MM.1S (cell line): Measurements from ENCODE around the gene OR13J1.

Source experiments
- DNase-seq: peaks from one replicate; pipeline ENCODE4 v3.0.0-alpha.2; 2015
- H2AFZ ChIP-seq: fragments of 300-600 bp; sonication (generic); 2 replicates; pipeline ENCODE4 v1.6.0; 2016; ENCODE audit warnings: antibody characterized with exemption, low read length
- H3F3A ChIP-seq: fragments of 300-600 bp; sonication (generic); 2 replicates; pipeline ENCODE4 v1.6.1; 2016; ENCODE audit warnings: mild to moderate bottlenecking, antibody characterized with exemption, low read length, moderate library complexity, mixed read lengths; ENCODE audit not compliant: insufficient read depth
- H3K27ac ChIP-seq: fragments of 300-600 bp; sonication (generic); 2 replicates; pipeline ENCODE4 v1.5.1; 2016; ENCODE audit warnings: mild to moderate bottlenecking, low read length
- H3K27me3 ChIP-seq: fragments of 300-600 bp; sonication (generic); replicated peaks from 2 replicates; pipeline ENCODE4 v1.6.0; 2016; ENCODE audit warnings: low read length; ENCODE audit not compliant: insufficient read depth
- H3K36me3 ChIP-seq: fragments of 300-600 bp; sonication (generic); replicated peaks from 2 replicates; pipeline ENCODE4 v1.6.1; 2016; ENCODE audit warnings: mild to moderate bottlenecking, low read length, mixed read lengths; ENCODE audit not compliant: insufficient read depth
- H3K4me1 ChIP-seq: fragments of 300-600 bp; sonication (generic); 2 replicates; pipeline ENCODE4 v1.6.1; 2016; ENCODE audit warnings: low read length, mixed read lengths
- H3K4me2 ChIP-seq: fragments of 300-600 bp; sonication (generic); 2 replicates; pipeline ENCODE4 v1.6.0; 2016; ENCODE audit warnings: low read depth, low read length
- H3K4me3 ChIP-seq: fragments of 300-600 bp; sonication (generic); 2 replicates; pipeline ENCODE4 v1.5.1; 2016; ENCODE audit warnings: low read length, mixed read lengths
- H3K79me2 ChIP-seq: fragments of 300-600 bp; sonication (generic); 2 replicates; pipeline ENCODE4 v1.6.1; 2016; ENCODE audit warnings: mixed run types, low read length, mixed read lengths
- H3K9ac ChIP-seq: fragments of 300-600 bp; sonication (generic); 2 replicates; pipeline ENCODE4 v1.6.1; 2016; ENCODE audit warnings: low read length, mixed read lengths
- H3K9me2 ChIP-seq: fragments of 300-600 bp; sonication (generic); replicated peaks from 2 replicates; pipeline ENCODE4 v1.6.1; 2016; ENCODE audit warnings: mild to moderate bottlenecking, low read length, mixed read lengths; ENCODE audit not compliant: insufficient read depth
- H3K9me3 ChIP-seq: fragments of 300-600 bp; sonication (generic); replicated peaks from 2 replicates; pipeline ENCODE4 v1.6.1; 2016; ENCODE audit warnings: mild to moderate bottlenecking, low read length, mixed read lengths; ENCODE audit not compliant: insufficient read depth
- H4K20me1 ChIP-seq: fragments of 300-600 bp; sonication (generic); 2 replicates; pipeline ENCODE4 v1.6.1; 2016; ENCODE audit warnings: mild to moderate bottlenecking, low read length, moderate library complexity, mixed read lengths; ENCODE audit not compliant: insufficient read depth
- EZH2 ChIP-seq: fragments of 300-600 bp; sonication (generic); optimal IDR thresholded peaks from 2 replicates; pipeline ENCODE3; 2017; ENCODE audit warnings: low read depth, mild to moderate bottlenecking, antibody characterized with exemption, low read length, mixed read lengths
- EZH2phosphoT487 ChIP-seq: fragments of 300-600 bp; sonication (generic); IDR thresholded peaks from 2 replicates; pipeline ENCODE4 v1.6.1; 2018; ENCODE audit warnings: antibody characterized with exemption, low read length
- TF ChIP-seq, protein P1 (sequence below): fragments of 300-600 bp; sonication (generic); IDR thresholded peaks from 2 replicates; pipeline ENCODE4 v1.5.1; 2016; ENCODE audit warnings: antibody characterized with exemption, low read length, mixed read lengths

OR13J1 gene

DNA sequence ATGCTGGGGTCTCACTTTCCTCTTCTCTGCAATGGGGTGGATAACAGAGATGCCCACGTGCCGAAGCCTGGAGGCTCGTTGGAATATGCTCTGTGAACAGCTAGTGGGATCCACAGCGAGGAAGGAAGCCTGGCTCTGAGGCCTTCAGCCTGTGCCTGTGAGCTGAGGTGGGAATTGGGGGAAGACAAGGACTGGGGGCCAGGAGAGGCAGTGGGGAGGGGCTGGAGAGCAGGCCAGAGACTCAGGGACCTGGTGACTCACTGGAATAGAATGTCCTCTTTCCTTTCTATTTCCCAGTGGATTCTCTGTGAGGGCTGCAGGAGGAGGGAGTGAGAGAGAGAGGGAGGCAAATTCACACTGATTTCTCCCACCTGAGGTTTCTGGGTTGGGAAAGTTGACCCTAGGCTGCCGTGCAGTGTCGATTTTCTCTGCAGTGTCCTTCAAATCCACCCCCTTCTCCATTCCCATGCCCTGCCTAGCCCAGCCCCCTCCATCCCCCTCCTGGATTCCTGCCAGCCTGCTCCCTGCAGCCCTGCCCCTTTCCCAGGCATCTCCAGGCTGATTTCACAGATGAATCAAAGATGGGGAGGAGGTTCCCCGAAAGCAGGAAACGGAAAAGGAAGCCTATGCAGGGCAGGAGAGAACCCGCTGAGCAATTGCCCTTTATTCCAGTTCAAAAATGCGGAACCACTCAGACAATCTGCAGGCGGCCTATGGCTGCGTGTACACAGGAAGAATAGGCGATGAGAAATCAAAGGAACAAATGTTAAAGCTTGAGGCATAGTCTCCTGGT is 37.7 kb upstream of the OR13J1 start:
- Histone ChIP-seq H3K9me3 (no peaks in the 10 kb centered on the region), H3K79me2 (no peaks in the 10 kb centered on the region), H3F3A (peaks cover 15% of the 10 kb centered on the region), H3K9me2 (no peaks in the 10 kb centered on the region), H4K20me1 (no peaks in the 10 kb centered on the region), H3K4me3 (no peak overlapping the region), H3K27me3 (no peaks in the 10 kb centered on the region), H3K27ac (no peak overlapping the region), H3K4me2 (no peak overlapping the region), H3K4me1 (peaks cover 25% of the 10 kb centered on the region), H2AFZ (no peak overlapping the region), H3K9ac (no peak overlapping the region), H3K36me3 (no peaks in the 10 kb centered on the region)
- TF ChIP-seq EZH2phosphoT487 (no peak), EZH2 (no peak)
- TF ChIP-seq, protein P1, sequence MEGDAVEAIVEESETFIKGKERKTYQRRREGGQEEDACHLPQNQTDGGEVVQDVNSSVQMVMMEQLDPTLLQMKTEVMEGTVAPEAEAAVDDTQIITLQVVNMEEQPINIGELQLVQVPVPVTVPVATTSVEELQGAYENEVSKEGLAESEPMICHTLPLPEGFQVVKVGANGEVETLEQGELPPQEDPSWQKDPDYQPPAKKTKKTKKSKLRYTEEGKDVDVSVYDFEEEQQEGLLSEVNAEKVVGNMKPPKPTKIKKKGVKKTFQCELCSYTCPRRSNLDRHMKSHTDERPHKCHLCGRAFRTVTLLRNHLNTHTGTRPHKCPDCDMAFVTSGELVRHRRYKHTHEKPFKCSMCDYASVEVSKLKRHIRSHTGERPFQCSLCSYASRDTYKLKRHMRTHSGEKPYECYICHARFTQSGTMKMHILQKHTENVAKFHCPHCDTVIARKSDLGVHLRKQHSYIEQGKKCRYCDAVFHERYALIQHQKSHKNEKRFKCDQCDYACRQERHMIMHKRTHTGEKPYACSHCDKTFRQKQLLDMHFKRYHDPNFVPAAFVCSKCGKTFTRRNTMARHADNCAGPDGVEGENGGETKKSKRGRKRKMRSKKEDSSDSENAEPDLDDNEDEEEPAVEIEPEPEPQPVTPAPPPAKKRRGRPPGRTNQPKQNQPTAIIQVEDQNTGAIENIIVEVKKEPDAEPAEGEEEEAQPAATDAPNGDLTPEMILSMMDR, result no peak
- DNase-seq, result no peak

DNA sequence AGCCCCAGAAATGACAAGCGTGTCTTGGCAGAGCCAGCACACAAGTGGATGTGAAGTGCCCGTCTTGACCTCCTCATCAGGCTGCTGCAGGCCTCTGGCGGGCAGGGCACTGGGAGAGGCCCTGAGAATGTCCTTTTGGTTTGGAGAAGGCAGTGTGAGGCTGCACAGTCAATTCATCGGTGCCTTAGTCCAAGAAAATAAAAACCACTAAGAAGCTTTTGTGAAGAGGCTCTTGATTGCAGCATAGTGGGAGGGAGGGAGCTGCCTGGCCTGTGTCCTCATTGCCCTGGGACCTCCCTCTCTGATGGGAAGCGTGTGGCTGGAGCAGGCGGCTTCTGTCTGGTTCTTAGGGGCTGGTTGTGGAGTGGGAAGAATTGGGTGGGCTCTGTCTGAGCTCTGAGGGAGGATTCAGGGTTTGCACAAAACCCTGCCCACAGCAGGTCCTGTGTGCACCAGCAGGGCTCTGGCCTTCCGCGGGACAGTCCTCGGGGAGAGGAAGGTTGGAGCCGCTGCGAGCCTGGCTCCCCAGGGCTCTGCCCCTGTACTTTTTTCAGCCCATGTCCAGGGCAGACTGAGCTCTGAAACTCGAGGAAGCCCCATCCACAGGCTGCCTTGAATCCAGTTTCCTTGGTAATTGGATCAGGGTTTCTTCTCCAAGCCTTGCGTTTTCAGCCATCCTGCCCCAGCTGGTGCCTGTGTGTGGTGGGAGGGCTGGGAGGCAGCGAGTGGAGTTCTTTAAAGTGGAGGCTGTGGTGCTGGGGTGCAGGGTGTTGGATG is 36.9 kb upstream of the OR13J1 start:
- Histone ChIP-seq H3K4me1 (peaks cover 29% of the 10 kb centered on the region), H3K9me3 (no peaks in the 10 kb centered on the region), H3K9ac (no peak overlapping the region), H3K36me3 (no peaks in the 10 kb centered on the region), H2AFZ (no peak overlapping the region), H3K79me2 (no peaks in the 10 kb centered on the region), H3K27ac (no peak overlapping the region), H4K20me1 (no peaks in the 10 kb centered on the region), H3K4me3 (no peak overlapping the region), H3F3A (peaks cover 15% of the 10 kb centered on the region), H3K27me3 (no peaks in the 10 kb centered on the region), H3K9me2 (no peaks in the 10 kb centered on the region), H3K4me2 (no peak overlapping the region)
- TF ChIP-seq, protein P1, result no peak
- no peak for TF ChIP-seq EZH2
- TF ChIP-seq EZH2phosphoT487, result no peak
- DNase-seq, result no peak

DNA sequence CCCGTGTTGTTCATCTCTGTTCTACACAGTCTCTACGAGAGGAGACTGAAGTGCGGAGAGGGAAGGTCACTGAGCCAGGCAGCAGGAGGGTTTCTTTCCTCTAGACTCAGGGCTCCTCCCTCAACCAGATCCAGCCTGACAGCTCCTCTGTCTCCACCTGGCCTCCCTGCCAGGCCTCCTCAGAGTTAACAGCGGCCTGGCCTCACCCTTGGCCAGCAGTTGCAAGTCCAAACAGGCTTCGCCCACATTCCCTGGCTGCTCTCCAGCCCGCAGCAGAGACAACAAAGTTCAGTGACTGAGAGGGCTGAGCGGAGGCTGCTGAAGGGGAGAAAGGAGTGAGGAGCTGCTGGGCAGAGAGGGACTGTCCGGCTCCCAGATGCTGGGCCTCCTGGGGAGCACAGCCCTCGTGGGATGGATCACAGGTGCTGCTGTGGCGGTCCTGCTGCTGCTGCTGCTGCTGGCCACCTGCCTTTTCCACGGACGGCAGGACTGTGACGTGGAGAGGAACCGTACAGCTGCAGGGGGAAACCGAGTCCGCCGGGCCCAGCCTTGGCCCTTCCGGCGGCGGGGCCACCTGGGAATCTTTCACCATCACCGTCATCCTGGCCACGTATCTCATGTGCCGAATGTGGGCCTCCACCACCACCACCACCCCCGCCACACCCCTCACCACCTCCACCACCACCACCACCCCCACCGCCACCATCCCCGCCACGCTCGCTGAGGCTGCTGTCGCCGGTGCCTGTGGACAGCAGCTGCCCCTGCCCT is 35.9 kb upstream of the OR13J1 start, which contains the start of gene HRCT1:
Gene HRCT1, plus strand, starts transcription at position 291 of the 768 bp plus-strand sequence. Its CDS starts 86 bp downstream, at position 377.
- Histone ChIP-seq H3K4me3 (no peak within 1 kb of the TSS), H3K4me1 (peaks cover 21% of the 10 kb centered on the region), H3F3A (peaks cover 8% of the 10 kb centered on the region), H3K4me2 (no peak within 1 kb of the TSS), H3K9ac (no peak within 1 kb of the TSS), H3K36me3 (no peaks in the 10 kb centered on the region), H3K9me2 (no peaks in the 10 kb centered on the region), H4K20me1 (no peaks in the 10 kb centered on the region), H2AFZ (no peak within 1 kb of the TSS), H3K9me3 (no peaks in the 10 kb centered on the region), H3K27me3 (no peaks in the 10 kb centered on the region), H3K27ac (no peak within 1 kb of the TSS), H3K79me2 (no peaks in the 10 kb centered on the region)
- TF ChIP-seq EZH2phosphoT487 (no peak), EZH2 (no peak)
- no peak for DNase-seq
